ENCODE data around the gene VPS51.

GRCh38 chr11:65090628-65091027, 5.4 kb upstream of the VPS51 start:
- TF ChIP-seq CTCF (IDR thresholded peaks at IDR 0.05) (no peak), POLR2A (IDR thresholded peaks at IDR 0.05) (no peak)

Data from adrenal gland (tissue), 5 donors.